Measurements from ENCODE around the gene HEXIM2. TPM values are rescaled to one million over a fixed set of nuclear protein-coding genes. Genes with fewer than 3 reads are reported as not detected.

The HEXIM2 gene
- total and polyA plus RNA-seq, 2 of the 13 experiments (the other 11 are each of a cell fraction or from before 2014, with no cell fraction given) = 27.1 to 32.4 TPM

- TF ChIP-seq, protein P1, sequence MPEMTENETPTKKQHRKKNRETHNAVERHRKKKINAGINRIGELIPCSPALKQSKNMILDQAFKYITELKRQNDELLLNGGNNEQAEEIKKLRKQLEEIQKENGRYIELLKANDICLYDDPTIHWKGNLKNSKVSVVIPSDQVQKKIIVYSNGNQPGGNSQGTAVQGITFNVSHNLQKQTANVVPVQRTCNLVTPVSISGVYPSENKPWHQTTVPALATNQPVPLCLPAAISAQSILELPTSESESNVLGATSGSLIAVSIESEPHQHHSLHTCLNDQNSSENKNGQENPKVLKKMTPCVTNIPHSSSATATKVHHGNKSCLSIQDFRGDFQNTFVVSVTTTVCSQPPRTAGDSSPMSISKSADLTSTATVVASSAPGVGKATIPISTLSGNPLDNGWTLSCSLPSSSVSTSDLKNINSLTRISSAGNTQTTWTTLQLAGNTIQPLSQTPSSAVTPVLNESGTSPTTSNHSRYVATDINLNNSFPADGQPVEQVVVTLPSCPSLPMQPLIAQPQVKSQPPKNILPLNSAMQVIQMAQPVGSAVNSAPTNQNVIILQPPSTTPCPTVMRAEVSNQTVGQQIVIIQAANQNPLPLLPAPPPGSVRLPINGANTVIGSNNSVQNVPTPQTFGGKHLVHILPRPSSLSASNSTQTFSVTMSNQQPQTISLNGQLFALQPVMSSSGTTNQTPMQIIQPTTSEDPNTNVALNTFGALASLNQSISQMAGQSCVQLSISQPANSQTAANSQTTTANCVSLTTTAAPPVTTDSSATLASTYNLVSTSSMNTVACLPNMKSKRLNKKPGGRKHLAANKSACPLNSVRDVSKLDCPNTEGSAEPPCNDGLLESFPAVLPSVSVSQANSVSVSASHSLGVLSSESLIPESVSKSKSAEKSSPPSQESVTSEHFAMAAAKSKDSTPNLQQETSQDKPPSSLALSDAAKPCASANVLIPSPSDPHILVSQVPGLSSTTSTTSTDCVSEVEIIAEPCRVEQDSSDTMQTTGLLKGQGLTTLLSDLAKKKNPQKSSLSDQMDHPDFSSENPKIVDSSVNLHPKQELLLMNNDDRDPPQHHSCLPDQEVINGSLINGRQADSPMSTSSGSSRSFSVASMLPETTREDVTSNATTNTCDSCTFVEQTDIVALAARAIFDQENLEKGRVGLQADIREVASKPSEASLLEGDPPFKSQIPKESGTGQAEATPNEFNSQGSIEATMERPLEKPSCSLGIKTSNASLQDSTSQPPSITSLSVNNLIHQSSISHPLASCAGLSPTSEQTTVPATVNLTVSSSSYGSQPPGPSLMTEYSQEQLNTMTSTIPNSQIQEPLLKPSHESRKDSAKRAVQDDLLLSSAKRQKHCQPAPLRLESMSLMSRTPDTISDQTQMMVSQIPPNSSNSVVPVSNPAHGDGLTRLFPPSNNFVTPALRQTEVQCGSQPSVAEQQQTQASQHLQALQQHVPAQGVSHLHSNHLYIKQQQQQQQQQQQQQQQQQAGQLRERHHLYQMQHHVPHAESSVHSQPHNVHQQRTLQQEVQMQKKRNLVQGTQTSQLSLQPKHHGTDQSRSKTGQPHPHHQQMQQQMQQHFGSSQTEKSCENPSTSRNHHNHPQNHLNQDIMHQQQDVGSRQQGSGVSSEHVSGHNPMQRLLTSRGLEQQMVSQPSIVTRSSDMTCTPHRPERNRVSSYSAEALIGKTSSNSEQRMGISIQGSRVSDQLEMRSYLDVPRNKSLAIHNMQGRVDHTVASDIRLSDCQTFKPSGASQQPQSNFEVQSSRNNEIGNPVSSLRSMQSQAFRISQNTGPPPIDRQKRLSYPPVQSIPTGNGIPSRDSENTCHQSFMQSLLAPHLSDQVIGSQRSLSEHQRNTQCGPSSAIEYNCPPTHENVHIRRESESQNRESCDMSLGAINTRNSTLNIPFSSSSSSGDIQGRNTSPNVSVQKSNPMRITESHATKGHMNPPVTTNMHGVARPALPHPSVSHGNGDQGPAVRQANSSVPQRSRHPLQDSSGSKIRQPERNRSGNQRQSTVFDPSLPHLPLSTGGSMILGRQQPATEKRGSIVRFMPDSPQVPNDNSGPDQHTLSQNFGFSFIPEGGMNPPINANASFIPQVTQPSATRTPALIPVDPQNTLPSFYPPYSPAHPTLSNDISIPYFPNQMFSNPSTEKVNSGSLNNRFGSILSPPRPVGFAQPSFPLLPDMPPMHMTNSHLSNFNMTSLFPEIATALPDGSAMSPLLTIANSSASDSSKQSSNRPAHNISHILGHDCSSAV (CRISPR knock-in tag; IDR thresholded peaks at IDR 0.05; ENCODE audit: borderline replicate concordance) = no peak
- TF ChIP-seq JDP2 (CRISPR knock-in tag; IDR thresholded peaks at IDR 0.05; ENCODE audit: borderline replicate concordance) (no peak; the same call in 1 of the 2 replicates), ZBTB3 (CRISPR knock-in tag; IDR thresholded peaks at IDR 0.05; ENCODE audit: borderline replicate concordance, low read depth) (no peak), ZNF552 (CRISPR knock-in tag; IDR thresholded peaks at IDR 0.05; ENCODE audit: borderline replicate concordance) (no peak), HOXA7 (CRISPR knock-in tag; IDR thresholded peaks at IDR 0.05) (peak; percentile 45; the same call in 1 of the 2 replicates), ZNF713 (CRISPR knock-in tag; IDR thresholded peaks at IDR 0.05) (0 out of 2 replicates have a peak, but pooled peaks have one; percentile 76), IRF2 (CRISPR knock-in tag; IDR thresholded peaks at IDR 0.05) (no peak; the same call in 1 of the 2 replicates), LRRFIP1 (CRISPR knock-in tag; conservative IDR thresholded peaks at IDR 0.05) (0 out of 2 replicates have a peak, but pooled peaks have one; percentile 90), ZNF367 (CRISPR knock-in tag; IDR thresholded peaks at IDR 0.05; ENCODE audit: borderline replicate concordance) (peak; percentile 74; the same call in 1 of the 2 replicates), RFX5 (IDR thresholded peaks at IDR 0.05; ENCODE audit: low read depth, low read length) (no peak; the same call in none of the 2 replicates)
- TF ChIP-seq, protein P2, sequence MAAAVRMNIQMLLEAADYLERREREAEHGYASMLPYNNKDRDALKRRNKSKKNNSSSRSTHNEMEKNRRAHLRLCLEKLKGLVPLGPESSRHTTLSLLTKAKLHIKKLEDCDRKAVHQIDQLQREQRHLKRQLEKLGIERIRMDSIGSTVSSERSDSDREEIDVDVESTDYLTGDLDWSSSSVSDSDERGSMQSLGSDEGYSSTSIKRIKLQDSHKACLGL (CRISPR knock-in tag; IDR thresholded peaks at IDR 0.05) = peak; percentile 82
- TF ChIP-seq, protein P3, sequence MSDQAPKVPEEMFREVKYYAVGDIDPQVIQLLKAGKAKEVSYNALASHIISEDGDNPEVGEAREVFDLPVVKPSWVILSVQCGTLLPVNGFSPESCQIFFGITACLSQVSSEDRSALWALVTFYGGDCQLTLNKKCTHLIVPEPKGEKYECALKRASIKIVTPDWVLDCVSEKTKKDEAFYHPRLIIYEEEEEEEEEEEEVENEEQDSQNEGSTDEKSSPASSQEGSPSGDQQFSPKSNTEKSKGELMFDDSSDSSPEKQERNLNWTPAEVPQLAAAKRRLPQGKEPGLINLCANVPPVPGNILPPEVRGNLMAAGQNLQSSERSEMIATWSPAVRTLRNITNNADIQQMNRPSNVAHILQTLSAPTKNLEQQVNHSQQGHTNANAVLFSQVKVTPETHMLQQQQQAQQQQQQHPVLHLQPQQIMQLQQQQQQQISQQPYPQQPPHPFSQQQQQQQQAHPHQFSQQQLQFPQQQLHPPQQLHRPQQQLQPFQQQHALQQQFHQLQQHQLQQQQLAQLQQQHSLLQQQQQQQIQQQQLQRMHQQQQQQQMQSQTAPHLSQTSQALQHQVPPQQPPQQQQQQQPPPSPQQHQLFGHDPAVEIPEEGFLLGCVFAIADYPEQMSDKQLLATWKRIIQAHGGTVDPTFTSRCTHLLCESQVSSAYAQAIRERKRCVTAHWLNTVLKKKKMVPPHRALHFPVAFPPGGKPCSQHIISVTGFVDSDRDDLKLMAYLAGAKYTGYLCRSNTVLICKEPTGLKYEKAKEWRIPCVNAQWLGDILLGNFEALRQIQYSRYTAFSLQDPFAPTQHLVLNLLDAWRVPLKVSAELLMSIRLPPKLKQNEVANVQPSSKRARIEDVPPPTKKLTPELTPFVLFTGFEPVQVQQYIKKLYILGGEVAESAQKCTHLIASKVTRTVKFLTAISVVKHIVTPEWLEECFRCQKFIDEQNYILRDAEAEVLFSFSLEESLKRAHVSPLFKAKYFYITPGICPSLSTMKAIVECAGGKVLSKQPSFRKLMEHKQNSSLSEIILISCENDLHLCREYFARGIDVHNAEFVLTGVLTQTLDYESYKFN (CRISPR knock-in tag; conservative IDR thresholded peaks at IDR 0.05) = peak; percentile 67
Observed at GRCh38 chr17:45148183-45149036, 13.3 kb upstream of the HEXIM2 start, which contains the start of gene HEXIM1 (continued).
